Measurements from ENCODE around the gene FAM229B.

FAM229B gene

DNA sequence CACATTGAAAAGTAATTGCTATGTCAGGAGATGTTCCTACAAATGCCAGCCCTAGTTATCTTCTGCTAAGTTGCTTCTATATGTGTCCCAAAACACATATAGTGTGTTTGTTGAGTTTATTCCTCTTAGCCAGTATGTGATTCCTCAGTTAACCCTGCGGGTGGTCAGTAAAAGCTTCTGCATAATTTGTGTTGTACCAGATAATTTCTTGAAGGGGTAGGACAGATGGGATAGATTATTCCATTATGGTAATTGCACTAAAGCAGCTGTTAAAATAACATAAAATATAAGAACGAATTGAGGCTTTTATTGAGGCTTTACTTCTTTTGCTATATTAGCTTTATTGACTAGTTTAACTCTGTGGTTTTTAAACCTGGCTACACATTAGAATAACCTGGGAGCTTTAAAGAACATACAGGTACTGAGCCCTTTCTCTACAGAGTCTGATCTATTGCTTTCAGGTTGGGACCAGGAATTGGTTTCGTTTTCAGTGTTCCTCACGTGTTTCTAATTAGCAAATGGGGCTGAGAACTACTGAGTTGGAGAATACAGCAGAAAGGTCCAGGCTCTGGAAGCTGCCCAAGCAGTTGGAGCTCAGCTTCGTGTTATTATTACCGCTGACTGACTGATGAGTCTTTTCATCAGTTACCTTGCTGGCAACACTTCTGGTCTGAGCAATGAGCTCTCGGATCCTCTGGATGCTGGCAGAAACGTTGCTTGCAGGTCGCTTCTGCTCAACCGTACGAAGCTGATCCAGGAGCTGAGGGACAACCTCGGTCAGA, 56.9 kb downstream of the FAM229B start:
- no peaks in the 10 kb centered on the region for H3K27me3 ChIP-seq (ENCODE audit: insufficient read depth, poor library complexity, severe bottlenecking)
- H3K27ac ChIP-seq (replicated peaks), result no peak overlapping the region
- H3K4me3 ChIP-seq (replicated peaks; ENCODE audit: insufficient read depth, low read length), result no peak overlapping the region
- DNase-seq (ENCODE audit: low read depth in 1 of 2, low spot score in 1 of 2), result no peak
- TF ChIP-seq REST (IDR thresholded peaks at IDR 0.05; ENCODE audit: insufficient replicate concordance, low read depth), result no peak
- TF ChIP-seq SPI1 (IDR thresholded peaks at IDR 0.05; ENCODE audit: borderline replicate concordance, low read depth), result no peak
- TF ChIP-seq POLR2AphosphoS5 (IDR thresholded peaks at IDR 0.05; ENCODE audit: low read depth), result no peak
- TF ChIP-seq, protein P1, sequence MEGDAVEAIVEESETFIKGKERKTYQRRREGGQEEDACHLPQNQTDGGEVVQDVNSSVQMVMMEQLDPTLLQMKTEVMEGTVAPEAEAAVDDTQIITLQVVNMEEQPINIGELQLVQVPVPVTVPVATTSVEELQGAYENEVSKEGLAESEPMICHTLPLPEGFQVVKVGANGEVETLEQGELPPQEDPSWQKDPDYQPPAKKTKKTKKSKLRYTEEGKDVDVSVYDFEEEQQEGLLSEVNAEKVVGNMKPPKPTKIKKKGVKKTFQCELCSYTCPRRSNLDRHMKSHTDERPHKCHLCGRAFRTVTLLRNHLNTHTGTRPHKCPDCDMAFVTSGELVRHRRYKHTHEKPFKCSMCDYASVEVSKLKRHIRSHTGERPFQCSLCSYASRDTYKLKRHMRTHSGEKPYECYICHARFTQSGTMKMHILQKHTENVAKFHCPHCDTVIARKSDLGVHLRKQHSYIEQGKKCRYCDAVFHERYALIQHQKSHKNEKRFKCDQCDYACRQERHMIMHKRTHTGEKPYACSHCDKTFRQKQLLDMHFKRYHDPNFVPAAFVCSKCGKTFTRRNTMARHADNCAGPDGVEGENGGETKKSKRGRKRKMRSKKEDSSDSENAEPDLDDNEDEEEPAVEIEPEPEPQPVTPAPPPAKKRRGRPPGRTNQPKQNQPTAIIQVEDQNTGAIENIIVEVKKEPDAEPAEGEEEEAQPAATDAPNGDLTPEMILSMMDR (IDR thresholded peaks at IDR 0.05; ENCODE audit: insufficient read depth, low read length), result no peak
- no peak for TF ChIP-seq GABPA (IDR thresholded peaks at IDR 0.05; ENCODE audit: low read depth)

GRCh38 chr6:112145080-112145573, 57.7 kb downstream of the FAM229B start:
- DNase-seq (ENCODE audit: low read depth in 1 of 2, low spot score in 1 of 2), result no peak

More at GRCh38 chr6:112145080-112145573, 57.7 kb downstream of the FAM229B start:
- H3K27me3 ChIP-seq (ENCODE audit: insufficient read depth, poor library complexity, severe bottlenecking), result no peaks in the 10 kb centered on the region
- no peak overlapping the region for H3K4me3 ChIP-seq (replicated peaks; ENCODE audit: insufficient read depth, low read length)
- no peak for TF ChIP-seq GABPA (IDR thresholded peaks at IDR 0.05; ENCODE audit: low read depth)
- no peak for TF ChIP-seq POLR2AphosphoS5 (IDR thresholded peaks at IDR 0.05; ENCODE audit: low read depth)
- no peak for TF ChIP-seq REST (IDR thresholded peaks at IDR 0.05; ENCODE audit: insufficient replicate concordance, low read depth)
- TF ChIP-seq, protein P1 (IDR thresholded peaks at IDR 0.05; ENCODE audit: insufficient read depth, low read length), result no peak
- no peak for TF ChIP-seq SPI1 (IDR thresholded peaks at IDR 0.05; ENCODE audit: borderline replicate concordance, low read depth)
- no peak overlapping the region for H3K27ac ChIP-seq (replicated peaks)
